Measurements from ENCODE around the gene CELSR1.

CELSR1 gene

GRCh38 chr22:46380069-46380468, 157.4 kb downstream of the CELSR1 start:
- H3K79me2 ChIP-seq (ENCODE audit: control insufficient read depth, low read length): no peaks in the 10 kb centered on the region
- no peak overlapping the region for H3K4me2 ChIP-seq (ENCODE audit: low read length)
- no peaks in the 10 kb centered on the region for H3K4me1 ChIP-seq (ENCODE audit: control insufficient read depth, low read length)
- no peaks in the 10 kb centered on the region for H3K27me3 ChIP-seq (ENCODE audit: control insufficient read depth, low read length)
- no peaks in the 10 kb centered on the region for H4K20me1 ChIP-seq (ENCODE audit: control insufficient read depth, insufficient read depth, low read depth, low read length)
- no peak overlapping the region for H3K4me3 ChIP-seq (ENCODE audit: low read length)
- H3F3A ChIP-seq (ENCODE audit: control insufficient read depth, insufficient read depth): no peaks in the 10 kb centered on the region
- peaks cover 8% of the 10 kb centered on the region; the same call in 1 of the 2 replicates for H3K9me3 ChIP-seq (ENCODE audit: control insufficient read depth, insufficient read depth, low read length)
- H3K9me2 ChIP-seq (replicated peaks; ENCODE audit: control insufficient read depth, low read length): no peaks in the 10 kb centered on the region
- no peak overlapping the region for H3K27ac ChIP-seq (ENCODE audit: low read depth, low read length)
- no peaks in the 10 kb centered on the region for H3K36me3 ChIP-seq (ENCODE audit: control insufficient read depth, low read length)
- TF ChIP-seq, protein P1, sequence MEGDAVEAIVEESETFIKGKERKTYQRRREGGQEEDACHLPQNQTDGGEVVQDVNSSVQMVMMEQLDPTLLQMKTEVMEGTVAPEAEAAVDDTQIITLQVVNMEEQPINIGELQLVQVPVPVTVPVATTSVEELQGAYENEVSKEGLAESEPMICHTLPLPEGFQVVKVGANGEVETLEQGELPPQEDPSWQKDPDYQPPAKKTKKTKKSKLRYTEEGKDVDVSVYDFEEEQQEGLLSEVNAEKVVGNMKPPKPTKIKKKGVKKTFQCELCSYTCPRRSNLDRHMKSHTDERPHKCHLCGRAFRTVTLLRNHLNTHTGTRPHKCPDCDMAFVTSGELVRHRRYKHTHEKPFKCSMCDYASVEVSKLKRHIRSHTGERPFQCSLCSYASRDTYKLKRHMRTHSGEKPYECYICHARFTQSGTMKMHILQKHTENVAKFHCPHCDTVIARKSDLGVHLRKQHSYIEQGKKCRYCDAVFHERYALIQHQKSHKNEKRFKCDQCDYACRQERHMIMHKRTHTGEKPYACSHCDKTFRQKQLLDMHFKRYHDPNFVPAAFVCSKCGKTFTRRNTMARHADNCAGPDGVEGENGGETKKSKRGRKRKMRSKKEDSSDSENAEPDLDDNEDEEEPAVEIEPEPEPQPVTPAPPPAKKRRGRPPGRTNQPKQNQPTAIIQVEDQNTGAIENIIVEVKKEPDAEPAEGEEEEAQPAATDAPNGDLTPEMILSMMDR (IDR thresholded peaks at IDR 0.05; ENCODE audit: low read depth, low read length, poor library complexity, severe bottlenecking): no peak
- no peak for TF ChIP-seq EZH2phosphoT487 (IDR thresholded peaks at IDR 0.05; ENCODE audit: borderline replicate concordance, low read length)

- Histone ChIP-seq H3K27me3 (ENCODE audit: control insufficient read depth, low read length) (no peaks in the 10 kb centered on the region), H3K9me2 (replicated peaks; ENCODE audit: control insufficient read depth, low read length) (no peaks in the 10 kb centered on the region), H3K4me1 (ENCODE audit: control insufficient read depth, low read length) (no peaks in the 10 kb centered on the region), H3K4me2 (ENCODE audit: low read length) (no peak overlapping the region), H4K20me1 (ENCODE audit: control insufficient read depth, insufficient read depth, low read depth, low read length) (no peaks in the 10 kb centered on the region), H3K79me2 (ENCODE audit: control insufficient read depth, low read length) (no peaks in the 10 kb centered on the region), H3K36me3 (ENCODE audit: control insufficient read depth, low read length) (no peaks in the 10 kb centered on the region), H3F3A (ENCODE audit: control insufficient read depth, insufficient read depth) (no peaks in the 10 kb centered on the region), H3K9me3 (ENCODE audit: control insufficient read depth, insufficient read depth, low read length) (peaks cover 8% of the 10 kb centered on the region; the same call in 1 of the 2 replicates), H3K4me3 (ENCODE audit: low read length) (no peak overlapping the region), H3K27ac (ENCODE audit: low read depth, low read length) (no peak overlapping the region)
- no peak for TF ChIP-seq EZH2phosphoT487 (IDR thresholded peaks at IDR 0.05; ENCODE audit: borderline replicate concordance, low read length)
- TF ChIP-seq, protein P1 (IDR thresholded peaks at IDR 0.05; ENCODE audit: low read depth, low read length, poor library complexity, severe bottlenecking): no peak
These were observed 158.1 kb downstream of the CELSR1 start for GRCh38 chr22:46379066-46379930.

GRCh38 chr22:46378426-46379065, 158.9 kb downstream of the CELSR1 start:
- Histone ChIP-seq H3K4me3 (ENCODE audit: low read length) (no peak overlapping the region), H3K4me2 (ENCODE audit: low read length) (no peak overlapping the region), H3K4me1 (ENCODE audit: control insufficient read depth, low read length) (no peaks in the 10 kb centered on the region), H3K79me2 (ENCODE audit: control insufficient read depth, low read length) (no peaks in the 10 kb centered on the region), H3K27ac (ENCODE audit: low read depth, low read length) (no peak overlapping the region), H3K9me3 (ENCODE audit: control insufficient read depth, insufficient read depth, low read length) (peaks cover 8% of the 10 kb centered on the region; the same call in 1 of the 2 replicates), H3F3A (ENCODE audit: control insufficient read depth, insufficient read depth) (no peaks in the 10 kb centered on the region), H3K36me3 (ENCODE audit: control insufficient read depth, low read length) (no peaks in the 10 kb centered on the region), H3K27me3 (ENCODE audit: control insufficient read depth, low read length) (no peaks in the 10 kb centered on the region), H3K9me2 (replicated peaks; ENCODE audit: control insufficient read depth, low read length) (no peaks in the 10 kb centered on the region), H4K20me1 (ENCODE audit: control insufficient read depth, insufficient read depth, low read depth, low read length) (no peaks in the 10 kb centered on the region)
- TF ChIP-seq EZH2phosphoT487 (IDR thresholded peaks at IDR 0.05; ENCODE audit: borderline replicate concordance, low read length): no peak
- TF ChIP-seq, protein P1 (IDR thresholded peaks at IDR 0.05; ENCODE audit: low read depth, low read length, poor library complexity, severe bottlenecking): no peak

All from DOHH2 (cell line).